Duodenal mucosa (tissue), 2 donors: ENCODE data around the gene SLC25A26.

Source experiments
- H3K27ac ChIP-seq: one replicate; pipeline ENCODE4 v1.7.0; 2013; ENCODE audit warnings: low read depth, low read length
- H3K27me3 ChIP-seq, 2 donors: one replicate each; pipeline ENCODE4 v1.7.0; 2013; ENCODE audit warnings: low read length in 2 of 2, control low read depth in 1 of 2; ENCODE audit not compliant: insufficient read depth in 2 of 2, control insufficient read depth in 1 of 2
- H3K36me3 ChIP-seq, 2 donors: one replicate each; pipeline ENCODE4 v1.7.0; 2013; ENCODE audit warnings: low read length in 2 of 2, control low read depth in 1 of 2; ENCODE audit not compliant: insufficient read depth in 2 of 2, control insufficient read depth in 1 of 2
- H3K4me1 ChIP-seq, 2 donors: one replicate each; pipeline ENCODE4 v1.7.0; 2013; ENCODE audit warnings: low read length in 2 of 2, control low read depth in 1 of 2; ENCODE audit not compliant: insufficient read depth in 2 of 2, control insufficient read depth in 1 of 2
- H3K4me3 ChIP-seq, 2 donors: one replicate each; pipeline ENCODE4 v1.7.0; 2013; ENCODE audit warnings: low read length in 2 of 2, low read depth in 1 of 2
- H3K9ac ChIP-seq, 2 donors: one replicate each; pipeline ENCODE4 v1.7.0; 2013; ENCODE audit warnings: low read length in 2 of 2, low read depth in 1 of 2
- H3K9me3 ChIP-seq, 2 donors: one replicate each; pipeline ENCODE4 v1.7.0; 2013; ENCODE audit warnings: low read length in 2 of 2, control low read depth in 1 of 2; ENCODE audit not compliant: control insufficient read depth in 1 of 2

Gene SLC25A26

DNA sequence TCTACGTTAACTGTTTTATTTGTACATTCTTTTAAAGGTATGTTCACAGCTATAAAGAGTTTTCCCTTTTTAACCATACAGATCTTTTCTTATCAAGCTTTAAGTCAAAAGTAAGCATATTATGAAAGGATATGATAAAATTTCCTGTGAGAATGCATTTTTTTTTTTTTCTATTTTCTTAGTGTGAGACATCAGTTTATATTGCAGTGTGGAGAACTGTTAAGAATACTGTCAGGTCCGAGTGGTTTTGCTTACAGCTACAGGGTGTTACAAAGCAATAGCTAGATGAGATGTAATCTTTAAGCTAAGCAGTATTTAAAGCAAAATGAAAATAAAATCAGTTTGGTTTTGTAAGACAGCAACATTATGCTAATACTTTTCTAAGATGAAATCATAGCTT is 133.2 kb downstream of the SLC25A26 start:
- Histone ChIP-seq H3K27ac (no peak overlapping the region), H3K36me3 (no peaks in the 10 kb centered on the region), H3K4me3 (no peak overlapping the region), H3K4me1 (peaks cover 0 to under 1% of the 10 kb centered on the region in 2 donors), H3K9ac (no peak overlapping the region), H3K9me3 (no peaks in the 10 kb centered on the region), H3K27me3 (no peaks in the 10 kb centered on the region)

DNA sequence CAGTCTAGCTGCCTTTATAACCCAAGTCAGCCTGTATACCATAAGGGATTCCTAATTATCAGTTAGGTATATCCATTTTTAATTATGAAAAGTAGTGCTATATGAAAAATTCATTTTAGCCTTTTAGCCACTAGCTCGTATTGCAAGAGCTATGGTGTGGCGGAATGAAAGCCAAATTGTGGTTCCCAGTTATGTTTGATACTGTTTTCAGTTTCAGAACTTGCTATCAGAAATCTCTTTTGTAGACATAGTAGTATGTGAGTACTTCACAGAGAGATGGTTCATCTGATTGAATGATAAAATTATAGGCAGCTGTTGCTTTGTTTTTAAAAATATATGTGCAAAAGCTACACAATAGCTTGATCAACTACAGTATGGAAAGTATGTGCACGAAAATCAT is 134.6 kb downstream of the SLC25A26 start:
- no peaks in the 10 kb centered on the region for H3K36me3 ChIP-seq
- H3K9me3 ChIP-seq = no peaks in the 10 kb centered on the region
- peaks cover 0 to 5% of the 10 kb centered on the region in 2 donors for H3K4me1 ChIP-seq
- no peaks in the 10 kb centered on the region for H3K27me3 ChIP-seq
- H3K27ac ChIP-seq = no peak overlapping the region
- no peak overlapping the region for H3K9ac ChIP-seq
- no peak overlapping the region for H3K4me3 ChIP-seq

DNA sequence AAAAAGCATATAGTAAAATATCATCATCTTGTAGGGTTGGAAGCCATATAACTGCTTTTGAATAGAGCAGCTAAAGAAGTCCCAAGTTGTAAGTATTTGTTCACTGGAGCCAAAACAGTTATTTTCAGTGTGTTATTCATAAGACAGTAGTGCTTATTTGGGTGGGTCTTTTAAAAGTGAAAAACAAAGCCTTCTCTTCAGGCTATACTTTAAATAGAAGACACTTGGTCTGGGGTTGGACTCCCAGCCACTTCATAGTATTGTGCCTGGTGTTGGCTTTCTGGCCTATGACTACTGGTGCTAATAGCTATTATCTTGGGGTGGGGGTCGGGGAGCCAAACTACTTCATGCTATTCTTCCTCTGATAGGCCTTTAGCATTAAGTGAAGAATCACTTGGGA is 135.2 kb downstream of the SLC25A26 start:
- no peaks in the 10 kb centered on the region for H3K27me3 ChIP-seq
- H3K4me3 ChIP-seq = no peak overlapping the region
- no peaks in the 10 kb centered on the region for H3K9me3 ChIP-seq
- no peak overlapping the region for H3K9ac ChIP-seq
- no peak overlapping the region for H3K27ac ChIP-seq
- peaks cover 0 to 5% of the 10 kb centered on the region in 2 donors for H3K4me1 ChIP-seq
- no peaks in the 10 kb centered on the region for H3K36me3 ChIP-seq

DNA sequence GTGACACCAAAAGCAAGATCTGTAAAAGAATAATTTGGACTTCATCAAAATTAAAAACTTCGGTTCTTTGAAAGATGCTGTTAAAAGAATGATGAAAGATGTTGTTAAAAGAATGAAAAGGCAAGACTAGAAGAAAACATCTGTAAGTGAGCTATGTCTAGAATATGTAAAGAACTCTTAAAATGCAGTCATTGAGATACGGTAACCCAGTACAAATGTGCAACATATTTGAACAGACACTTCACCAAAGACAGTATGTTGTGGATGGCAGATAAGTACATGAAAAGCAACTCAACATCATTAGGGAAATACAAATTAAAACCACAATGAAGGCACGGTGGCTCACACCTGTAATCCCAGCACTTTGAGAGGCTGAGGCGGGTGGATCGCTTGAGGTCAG is 140.6 kb downstream of the SLC25A26 start:
- Histone ChIP-seq H3K36me3 (no peaks in the 10 kb centered on the region), H3K9ac (no peak overlapping the region), H3K9me3 (no peaks in the 10 kb centered on the region), H3K27ac (no peak overlapping the region), H3K4me1 (peaks cover 0 to 5% of the 10 kb centered on the region in 2 donors), H3K4me3 (no peak overlapping the region), H3K27me3 (no peaks in the 10 kb centered on the region)

DNA sequence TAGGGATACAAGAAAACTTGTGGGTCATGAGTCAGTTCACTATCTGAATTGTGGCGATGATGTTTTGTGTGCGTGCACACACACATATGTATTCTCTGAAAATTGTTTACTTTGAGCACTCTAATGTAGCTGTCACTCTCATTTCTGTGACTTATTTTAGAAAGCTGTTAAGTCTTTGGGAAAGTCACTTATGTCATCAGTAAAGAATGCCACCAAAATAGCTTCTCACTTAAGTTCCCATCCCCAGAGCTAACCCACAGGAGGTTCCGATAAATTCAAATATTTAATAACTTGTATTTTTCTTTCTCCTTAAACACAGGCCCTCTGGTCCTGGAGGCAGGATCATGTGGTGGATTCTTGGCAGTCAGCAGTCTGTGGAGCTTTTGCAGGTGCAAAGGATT is 141.7 kb downstream of the SLC25A26 start:
- Histone ChIP-seq H3K36me3 (no peaks in the 10 kb centered on the region), H3K9me3 (no peaks in the 10 kb centered on the region), H3K27me3 (no peaks in the 10 kb centered on the region), H3K4me3 (no peak overlapping the region), H3K4me1 (peaks cover 0 to 5% of the 10 kb centered on the region in 2 donors), H3K9ac (no peak overlapping the region), H3K27ac (no peak overlapping the region)

DNA sequence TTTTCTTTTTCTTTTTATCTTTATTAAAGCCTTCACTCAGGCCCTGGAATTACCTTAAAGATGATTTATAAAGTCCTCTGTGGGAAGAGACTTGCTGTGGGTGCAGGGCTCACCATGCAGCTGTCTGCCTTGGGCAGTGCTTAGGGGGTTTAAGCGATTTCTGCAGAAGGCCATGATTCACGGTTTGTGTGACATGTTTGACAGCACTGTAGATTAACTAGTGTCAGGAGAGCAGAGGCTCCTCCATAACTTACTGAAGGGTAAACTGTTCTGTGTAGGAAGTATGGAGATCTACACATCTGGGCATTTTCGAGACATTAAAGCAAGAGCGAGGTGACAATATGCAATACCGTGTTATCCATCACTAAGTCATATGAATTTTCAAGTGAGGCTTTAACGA is 142.3 kb downstream of the SLC25A26 start:
- Histone ChIP-seq H3K27me3 (no peaks in the 10 kb centered on the region), H3K4me3 (no peak overlapping the region), H3K9me3 (no peaks in the 10 kb centered on the region), H3K36me3 (no peaks in the 10 kb centered on the region), H3K27ac (no peak overlapping the region), H3K4me1 (peaks cover 0 to 5% of the 10 kb centered on the region in 2 donors), H3K9ac (no peak overlapping the region)

DNA sequence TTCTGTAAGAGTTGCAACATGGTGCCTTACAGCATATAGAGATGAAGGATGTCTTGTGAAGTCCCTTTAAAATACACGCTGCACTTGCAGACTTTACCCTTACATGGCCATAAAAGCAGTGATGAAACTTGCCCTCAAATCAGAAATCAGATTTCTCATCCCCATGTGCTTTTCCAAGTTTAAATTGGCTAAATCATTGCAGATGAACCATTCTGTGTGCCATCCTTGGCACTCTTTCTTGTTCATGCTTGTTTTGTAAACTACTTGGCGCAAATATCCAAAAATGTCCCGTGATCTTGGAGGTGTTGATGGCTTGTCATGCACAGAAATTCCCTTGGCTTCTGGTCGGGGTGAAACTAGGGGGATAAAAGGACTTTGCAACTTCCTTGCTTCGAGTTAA is 144.3 kb downstream of the SLC25A26 start:
- no peaks in the 10 kb centered on the region for H3K27me3 ChIP-seq
- H3K4me3 ChIP-seq = no peak overlapping the region
- H3K9me3 ChIP-seq = no peaks in the 10 kb centered on the region
- no peak overlapping the region for H3K9ac ChIP-seq
- H3K4me1 ChIP-seq = no peaks in the 10 kb centered on the region
- H3K27ac ChIP-seq = no peak overlapping the region
- no peaks in the 10 kb centered on the region for H3K36me3 ChIP-seq

DNA sequence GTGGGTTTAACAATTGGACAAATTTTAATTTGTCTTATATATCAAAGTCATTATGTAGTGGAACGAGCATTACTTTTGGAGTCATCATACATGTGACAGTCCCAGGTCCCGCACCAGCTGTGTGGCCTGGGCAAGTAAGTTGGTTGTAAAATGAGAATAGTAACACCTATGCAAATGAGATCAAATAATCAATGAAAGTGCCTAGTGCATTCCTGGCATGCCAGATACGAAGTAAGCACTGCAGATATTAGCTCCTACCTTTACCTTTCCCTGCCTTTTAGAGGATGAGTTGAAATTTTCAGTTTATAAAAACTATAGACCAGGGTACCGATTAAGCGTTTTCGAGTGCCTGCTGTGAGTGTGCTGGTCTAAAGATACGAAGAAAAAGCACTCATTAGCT is 145.9 kb downstream of the SLC25A26 start:
- Histone ChIP-seq H3K4me1 (no peaks in the 10 kb centered on the region), H3K27ac (no peak overlapping the region), H3K4me3 (no peak overlapping the region), H3K9ac (no peak overlapping the region), H3K9me3 (no peaks in the 10 kb centered on the region), H3K27me3 (no peaks in the 10 kb centered on the region), H3K36me3 (no peaks in the 10 kb centered on the region)

DNA sequence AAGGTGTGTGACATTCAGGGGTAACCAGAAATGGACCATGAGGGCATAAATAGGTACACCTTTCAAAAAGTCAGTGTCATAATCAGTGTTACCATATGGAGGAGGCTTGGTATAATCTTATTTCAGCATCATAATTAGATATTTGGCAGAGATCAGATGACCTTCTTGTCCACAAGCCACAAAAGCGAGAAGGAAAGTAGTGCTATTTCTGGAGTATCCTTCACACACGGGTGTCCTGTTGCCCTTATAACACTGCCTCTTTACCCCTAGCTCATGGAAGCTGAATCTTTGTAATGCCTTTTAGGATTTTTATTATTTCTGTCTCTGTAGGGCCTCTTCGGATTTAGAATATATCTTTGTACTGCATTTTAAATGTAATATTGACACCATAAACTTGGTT is 147.2 kb downstream of the SLC25A26 start:
- no peak overlapping the region for H3K27ac ChIP-seq
- H3K4me1 ChIP-seq = no peaks in the 10 kb centered on the region
- H3K9me3 ChIP-seq = no peaks in the 10 kb centered on the region
- no peak overlapping the region for H3K4me3 ChIP-seq
- no peak overlapping the region for H3K9ac ChIP-seq
- no peaks in the 10 kb centered on the region for H3K36me3 ChIP-seq
- H3K27me3 ChIP-seq = no peaks in the 10 kb centered on the region

DNA sequence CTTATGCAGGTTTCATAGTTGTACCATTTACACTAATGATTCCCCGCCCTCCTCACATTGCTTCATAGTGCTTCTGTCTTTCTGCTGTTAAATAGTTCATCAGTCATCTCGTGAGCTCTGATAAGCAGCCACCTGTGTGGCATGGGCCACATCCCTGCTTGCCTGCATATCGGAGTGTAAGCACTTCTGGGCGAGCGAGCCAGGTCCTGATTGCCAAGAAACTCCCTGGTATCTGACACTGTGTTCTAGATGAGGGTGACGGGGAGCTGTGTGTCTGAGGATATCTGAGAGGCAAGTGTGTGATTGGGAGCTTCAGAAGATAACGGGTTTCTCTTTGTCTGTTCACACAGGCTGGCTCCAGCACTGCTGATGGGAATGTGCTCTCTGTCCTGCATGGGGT is 149.4 kb downstream of the SLC25A26 start:
- H3K4me1 ChIP-seq = no peaks in the 10 kb centered on the region
- H3K9ac ChIP-seq = no peak overlapping the region
- H3K27ac ChIP-seq = no peak overlapping the region
- no peaks in the 10 kb centered on the region for H3K27me3 ChIP-seq
- no peak overlapping the region for H3K4me3 ChIP-seq
- peaks cover 0 to 16% of the 10 kb centered on the region in 2 donors for H3K36me3 ChIP-seq
- no peaks in the 10 kb centered on the region for H3K9me3 ChIP-seq

DNA sequence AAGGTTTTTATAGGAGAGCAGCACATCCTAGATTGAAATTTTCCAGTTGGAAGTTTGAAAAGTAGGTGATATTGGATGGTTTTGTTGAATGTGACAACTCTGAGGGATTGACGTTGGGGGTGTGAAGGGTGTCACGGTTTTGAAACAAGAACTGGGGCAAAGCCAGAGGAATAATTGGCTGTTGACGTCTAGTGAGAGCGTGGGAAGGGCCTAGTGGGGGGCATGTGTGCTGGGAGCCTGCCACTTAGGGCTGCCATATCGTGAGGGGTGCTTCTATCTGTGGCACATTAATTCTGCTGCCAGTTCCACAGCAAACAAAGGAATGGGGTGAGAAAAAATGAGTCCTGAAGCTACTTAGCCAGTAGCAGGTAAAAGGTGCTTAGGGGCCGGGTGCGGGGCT is 150.6 kb downstream of the SLC25A26 start:
- Histone ChIP-seq H3K27me3 (no peaks in the 10 kb centered on the region), H3K4me1 (peaks cover 0 to 2% of the 10 kb centered on the region in 2 donors), H3K4me3 (no peak overlapping the region), H3K27ac (no peak overlapping the region), H3K9me3 (no peaks in the 10 kb centered on the region), H3K36me3 (peaks cover 0 to 26% of the 10 kb centered on the region in 2 donors), H3K9ac (no peak overlapping the region)
